Epithelial cell of esophagus (primary cell): ENCODE data around the gene NFE2L2.
A peak's percentile ranks its signal among the peaks of the same experiment; 100 is the strongest.

Experiments
- DNase-seq: peaks from one replicate; pipeline ENCODE4 v3.0.0; 2010; ENCODE audit warnings: low read depth
- H3K4me3 ChIP-seq: 2 replicates; pipeline ENCODE4 v1.5.1; 2011; ENCODE audit warnings: mild to moderate bottlenecking, low read length, control low read depth
- CTCF ChIP-seq: IDR thresholded peaks from 2 replicates; pipeline ENCODE4 v1.5.1; 2011; ENCODE audit warnings: low read depth, mild to moderate bottlenecking, low read length, control low read depth, inconsistent platforms; ENCODE audit not compliant: insufficient read depth; ENCODE audit errors: missing control alignments

The NFE2L2 gene

GRCh38 chr2:177256695-177257094 is 7.8 kb downstream of the NFE2L2 start:
- no peak for TF ChIP-seq CTCF
- H3K4me3 ChIP-seq, result peak overlapping the region; percentile 12
- no peak for DNase-seq

- H3K4me3 ChIP-seq, result no peak overlapping the region
- no peak for TF ChIP-seq CTCF
These were observed 8.5 kb downstream of the NFE2L2 start for GRCh38 chr2:177256026-177256425.

GRCh38 chr2:177255227-177255601 is 9.3 kb downstream of the NFE2L2 start:
- H3K4me3 ChIP-seq, result no peak overlapping the region
- DNase-seq, result no peak
- TF ChIP-seq CTCF, result no peak

More at GRCh38 chr2:177256026-177256425, 8.5 kb downstream of the NFE2L2 start:
- DNase-seq, result no peak

- TF ChIP-seq CTCF, result peak; percentile 49
- no peak for DNase-seq
- no peak overlapping the region for H3K4me3 ChIP-seq
These were observed 9.9 kb downstream of the NFE2L2 start for GRCh38 chr2:177254433-177255226.

GRCh38 chr2:177253704-177254103 is 10.8 kb downstream of the NFE2L2 start:
- H3K4me3 ChIP-seq, result no peak overlapping the region
- TF ChIP-seq CTCF, result no peak
- no peak for DNase-seq

GRCh38 chr2:177252808-177253531 is 11.6 kb downstream of the NFE2L2 start:
- no peak for TF ChIP-seq CTCF
- DNase-seq, result peak; percentile 60
- H3K4me3 ChIP-seq, result no peak overlapping the region
